ENCODE data around the gene EXOC6B. TPM values are rescaled to one million over a fixed set of nuclear protein-coding genes. Genes with fewer than 3 reads are reported as not detected.

Gene EXOC6B
- total and polyA plus RNA-seq, 3 donors from 2014 or later = 27.7 to 45.2 (median 31.7) TPM

DNA sequence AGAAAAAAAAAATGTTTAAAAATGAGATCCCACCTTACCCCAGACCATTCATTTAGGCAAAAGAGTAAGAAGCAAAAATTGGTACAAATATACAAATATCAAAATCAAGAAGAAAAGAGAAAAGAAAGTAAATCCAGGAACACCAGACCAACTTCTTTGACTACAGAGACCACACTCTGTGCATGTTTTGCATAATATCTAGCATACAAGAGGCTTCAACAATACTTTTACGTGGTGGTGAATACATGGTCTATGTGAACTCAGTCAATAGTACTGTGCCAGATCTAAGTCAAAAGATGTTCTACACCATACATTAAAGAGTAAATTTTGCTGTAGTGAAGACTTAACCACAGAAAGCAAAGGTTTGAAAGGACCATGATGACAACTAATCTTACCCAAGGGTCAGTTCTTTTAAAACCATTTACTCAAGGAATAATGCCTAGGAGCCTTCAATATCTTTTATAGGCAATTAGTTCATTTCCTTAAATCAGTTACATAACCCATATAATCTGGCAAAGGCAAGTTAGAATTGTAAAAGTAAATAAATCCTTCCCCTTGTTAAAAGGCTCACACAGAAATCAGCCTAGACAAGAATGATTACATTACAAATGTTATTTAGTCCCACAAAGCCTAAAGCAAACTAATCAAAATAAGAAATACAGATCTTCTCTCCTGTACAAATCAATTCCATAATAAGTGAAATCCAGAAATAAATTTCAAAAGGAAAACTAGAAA, 115.2 kb downstream of the EXOC6B start:
- H3K36me3 ChIP-seq (ENCODE audit: low read depth, missing control alignments) = no peaks in the 10 kb centered on the region
- no peak for DNase-seq
- H3K4me3 ChIP-seq = no peak overlapping the region
- H3K4me1 ChIP-seq = no peaks in the 10 kb centered on the region
- H3K9me3 ChIP-seq = no peaks in the 10 kb centered on the region
- intact Hi-C loops (cut with DNase I; ENCODE audit: low total_unique reads) = no loop called here
- WGBS, 2 donors = 93 to 95% methylated on average over 1 of the region's 1 CpG
- no peak for TF ChIP-seq CTCF (IDR thresholded peaks at IDR 0.05)
- TF ChIP-seq POLR2A (IDR thresholded peaks at IDR 0.05) = no peak
- H3K27me3 ChIP-seq = no peaks in the 10 kb centered on the region
- no peak overlapping the region for H3K27ac ChIP-seq

DNA sequence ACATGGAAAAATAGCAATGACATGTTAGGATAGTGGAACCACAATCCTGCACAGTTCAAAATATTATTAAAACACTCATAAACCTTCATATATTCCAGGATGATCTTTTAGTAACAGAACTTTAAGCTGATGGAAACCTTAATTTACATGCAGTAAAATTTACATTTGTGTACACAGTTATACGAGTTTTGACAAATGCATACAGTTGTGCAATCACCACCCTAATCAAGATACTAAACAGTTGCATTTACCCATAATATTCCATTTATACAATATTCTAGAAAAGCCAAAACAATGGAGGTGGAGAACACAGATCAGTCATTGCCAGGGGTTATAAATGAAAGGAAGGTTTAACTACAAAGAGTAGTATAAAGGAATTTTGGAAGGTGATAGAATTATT, 117.6 kb downstream of the EXOC6B start:
- DNase-seq = no peak
- Histone ChIP-seq H3K27me3 (no peaks in the 10 kb centered on the region), H3K4me3 (no peak overlapping the region), H3K27ac (no peak overlapping the region), H3K9me3 (no peaks in the 10 kb centered on the region), H3K36me3 (ENCODE audit: low read depth, missing control alignments) (no peaks in the 10 kb centered on the region), H3K4me1 (no peaks in the 10 kb centered on the region)
- TF ChIP-seq CTCF (IDR thresholded peaks at IDR 0.05) = no peak
- WGBS, 2 donors = 93 to 100% methylated on average over 1 of the region's 1 CpG
- intact Hi-C loops (cut with DNase I; ENCODE audit: low total_unique reads) = no loop called here

GRCh38 chr2:72698300-72698699, 127.5 kb downstream of the EXOC6B start:
- Histone ChIP-seq H3K27ac (no peak overlapping the region), H3K27me3 (no peaks in the 10 kb centered on the region), H3K9me3 (no peaks in the 10 kb centered on the region), H3K4me1 (peaks cover 10% of the 10 kb centered on the region), H3K4me3 (no peak overlapping the region), H3K36me3 (ENCODE audit: low read depth, missing control alignments) (no peaks in the 10 kb centered on the region)
- intact Hi-C loops (cut with DNase I; ENCODE audit: low total_unique reads) = no loop called here
- 68 to 80% methylated on average over 3 of the region's 3 CpGs for WGBS, 2 donors
- no peak for TF ChIP-seq CTCF (IDR thresholded peaks at IDR 0.05)
- no peak for TF ChIP-seq POLR2A (IDR thresholded peaks at IDR 0.05)
- no peak for DNase-seq

DNA sequence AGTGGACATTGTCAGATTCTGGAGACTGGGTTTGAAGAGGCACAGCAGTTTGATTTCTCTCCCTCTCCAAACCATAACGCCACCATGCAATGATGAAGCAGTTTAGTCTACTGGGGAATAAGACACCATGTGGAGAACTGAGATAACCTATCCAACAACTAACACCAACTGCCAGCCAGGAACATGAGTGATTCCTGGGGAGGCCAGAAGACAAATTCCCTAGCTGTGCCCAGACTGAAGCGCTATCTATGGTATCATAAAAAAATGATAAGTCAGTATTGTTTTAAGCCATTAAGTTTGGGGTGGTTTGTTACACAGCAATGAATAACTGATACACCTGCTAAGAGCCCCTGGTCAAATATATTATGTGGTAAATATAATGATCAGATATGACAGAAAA, 129.3 kb downstream of the EXOC6B start:
- intact Hi-C loops (cut with DNase I; ENCODE audit: low total_unique reads) = no loop called here
- Histone ChIP-seq H3K27me3 (no peaks in the 10 kb centered on the region), H3K4me1 (peaks cover 10% of the 10 kb centered on the region), H3K4me3 (no peak overlapping the region), H3K36me3 (ENCODE audit: low read depth, missing control alignments) (no peaks in the 10 kb centered on the region), H3K27ac (no peak overlapping the region), H3K9me3 (no peaks in the 10 kb centered on the region)
- no peak for DNase-seq
- WGBS, 2 donors = 93 to 100% methylated on average over 2 of the region's 2 CpGs
- TF ChIP-seq CTCF (IDR thresholded peaks at IDR 0.05) (no peak), POLR2A (IDR thresholded peaks at IDR 0.05) (no peak)

- 53 to 61% methylated on average over 1 of the region's 1 CpG for WGBS, 2 donors
- TF ChIP-seq POLR2A (IDR thresholded peaks at IDR 0.05) = no peak
- no peaks in the 10 kb centered on the region for H3K27me3 ChIP-seq
- no peak overlapping the region for H3K27ac ChIP-seq
- H3K9me3 ChIP-seq = no peaks in the 10 kb centered on the region
- intact Hi-C loops (cut with DNase I; ENCODE audit: low total_unique reads) = no loop called here
- H3K36me3 ChIP-seq (ENCODE audit: low read depth, missing control alignments) = no peaks in the 10 kb centered on the region
- H3K4me3 ChIP-seq = no peak overlapping the region
- no peak for DNase-seq
- H3K4me1 ChIP-seq = peaks cover 10% of the 10 kb centered on the region
Measured at GRCh38 chr2:72695676-72696075, 130.2 kb downstream of the EXOC6B start.
